H1 (cell line): Measurements from ENCODE around the gene ZMYND10. TPM values are rescaled to one million over a fixed set of nuclear protein-coding genes. Genes with fewer than 3 reads are reported as not detected.

ENCODE experiments used
- CTCF ChIA-PET: fragments of 300-600 bp; sonication (Branson Sonifier 250); formaldehyde crosslinking; loops from one replicate; lab custom pipeline; 2021; ENCODE audit not compliant: partially characterized antibody; lab: Charles Lee
- POLR2A ChIA-PET: fragments of 300-600 bp; sonication (Branson Sonifier 250); formaldehyde crosslinking; loops from one replicate; lab custom pipeline; 2021; ENCODE audit warnings: inconsistent platforms; ENCODE audit not compliant: partially characterized antibody; lab: Charles Lee
- DNase-seq, 2 experiments: peaks; one replicate each; pipeline versions ENCODE4 v3.0.0 to v3.0.0-alpha.2; 2010 to 2022; ENCODE audit warnings: low spot score in 2 of 2, low read depth in 1 of 2, mixed read lengths in 1 of 2
- FAIRE-seq: peaks from 2 replicates; lab custom pipeline; 2011; peaks lifted over from hg19 to GRCh38; lab: Jason Lieb, UNC
- H2AFZ ChIP-seq: 2 replicates; pipeline ENCODE4 v1.8.1; 2012; ENCODE audit warnings: low read length, inconsistent platforms
- H2AK5ac ChIP-seq: 2 replicates; pipeline ENCODE4 v1.6.1; 2013; ENCODE audit warnings: low read depth, low read length
- H2BK120ac ChIP-seq: replicated peaks from 2 replicates; pipeline ENCODE3; 2013; ENCODE audit warnings: low read depth, low read length, inconsistent platforms
- H2BK12ac ChIP-seq: 2 replicates; pipeline ENCODE4 v1.6.1; 2013; ENCODE audit warnings: low read depth, low read length
- H2BK15ac ChIP-seq: 2 replicates; pipeline ENCODE4 v1.6.1; 2013; ENCODE audit warnings: low read length
- H2BK20ac ChIP-seq: 2 replicates; pipeline ENCODE4 v1.6.1; 2013; ENCODE audit warnings: low read length
- H2BK5ac ChIP-seq: 2 replicates; pipeline ENCODE4 v1.6.1; 2013; ENCODE audit warnings: low read depth, low read length
- H3K14ac ChIP-seq: 2 replicates; pipeline ENCODE4 v1.6.1; 2013; ENCODE audit warnings: inconsistent platforms; ENCODE audit not compliant: insufficient read length
- H3K18ac ChIP-seq: 2 replicates; pipeline ENCODE4 v1.6.1; 2013; ENCODE audit warnings: low read length; ENCODE audit errors: extremely low read depth
- H3K23ac ChIP-seq: 2 replicates; pipeline ENCODE4 v1.6.1; 2013; ENCODE audit warnings: inconsistent platforms; ENCODE audit not compliant: insufficient read length
- H3K23me2 ChIP-seq: 2 replicates; pipeline ENCODE4 v1.6.1; 2013; ENCODE audit warnings: low read depth, low read length
- H3K27ac ChIP-seq: 2 replicates; pipeline ENCODE4 v1.6.1; 2011; ENCODE audit warnings: low read depth, low read length, inconsistent platforms
- H3K27me3 ChIP-seq, 4 experiments: replicated peaks in 1 of 4; 1 replicate in 1 of 4; 2 replicates in 3 of 4; pipeline versions ENCODE4 v1.6.1 to v1.8.1; 2011 to 2013; ENCODE audit warnings: low read length in 3 of 4, mild to moderate bottlenecking in 3 of 4, inconsistent platforms in 2 of 4, mixed read lengths in 2 of 4, moderate library complexity in 1 of 4; ENCODE audit not compliant: control insufficient read depth in 3 of 4, insufficient read depth in 3 of 4; ENCODE audit errors: extremely low read depth in 1 of 4
- H3K36me3 ChIP-seq, 4 experiments: 2 replicates each; pipeline versions ENCODE4 v1.6.1 to v1.8.1; 2011 to 2013; ENCODE audit warnings: mild to moderate bottlenecking in 4 of 4, low read length in 3 of 4, moderate library complexity in 2 of 4, control low read depth in 1 of 4, inconsistent platforms in 1 of 4; ENCODE audit not compliant: insufficient read depth in 4 of 4, control insufficient read depth in 2 of 4
- H3K4ac ChIP-seq: replicated peaks from 2 replicates; pipeline ENCODE3; 2013; ENCODE audit warnings: low read length, low read depth, mixed read lengths, inconsistent platforms; ENCODE audit not compliant: insufficient read length
- H3K4me1 ChIP-seq, 4 experiments: replicated peaks in 1 of 4; 1 replicate in 1 of 4; 2 replicates in 3 of 4; pipeline versions ENCODE4 v1.6.1 to v1.8.1; 2011 to 2013; ENCODE audit warnings: low read length in 3 of 4, inconsistent platforms in 2 of 4, mixed read lengths in 1 of 4; ENCODE audit not compliant: insufficient read depth in 4 of 4, control insufficient read depth in 3 of 4
- H3K4me2 ChIP-seq, 2 experiments: 2 replicates each; pipeline versions ENCODE4 v1.6.1 to v1.8.1; 2011 to 2013; ENCODE audit warnings: low read depth in 2 of 2, low read length in 2 of 2, control low read depth in 1 of 2, inconsistent platforms in 1 of 2, mild to moderate bottlenecking in 1 of 2; ENCODE audit not compliant: insufficient read depth in 1 of 2
- H3K4me3 ChIP-seq, 4 experiments: fragments of 200-600, 300-600 bp in 1 of 4; sonication (generic), shearing (Covaris generic), sonication (Bioruptor Twin) in 1 of 4; 2 replicates each; pipeline versions ENCODE4 v1.5.1 to v1.8.1; 2011 to 2016; ENCODE audit warnings: low read length in 4 of 4, low read depth in 3 of 4, control low read depth in 2 of 4, inconsistent platforms in 2 of 4, mild to moderate bottlenecking in 2 of 4, mixed read lengths in 1 of 4, moderate library complexity in 1 of 4; ENCODE audit not compliant: insufficient read depth in 2 of 4; ENCODE audit errors: extremely low read depth in 1 of 4
- H3K56ac ChIP-seq: replicated peaks from 2 replicates; pipeline ENCODE3; 2013; ENCODE audit warnings: low read depth, mild to moderate bottlenecking, mixed read lengths, low read length, inconsistent platforms; ENCODE audit not compliant: insufficient read length
- H3K79me1 ChIP-seq: 2 replicates; pipeline ENCODE4 v1.6.1; 2013; ENCODE audit warnings: low read depth, low read length, control low read depth
- H3K79me2 ChIP-seq, 2 experiments: 2 replicates each; pipeline versions ENCODE4 v1.6.1 to v1.8.1; 2012 to 2013; ENCODE audit warnings: low read length in 2 of 2, mild to moderate bottlenecking in 2 of 2, inconsistent platforms in 1 of 2; ENCODE audit not compliant: insufficient read depth in 2 of 2, control insufficient read depth in 1 of 2
- H3K9ac ChIP-seq, 4 experiments: replicated peaks in 1 of 4; 1 replicate in 1 of 4; 2 replicates in 3 of 4; pipeline versions ENCODE4 v1.6.1 to v1.8.1; 2011 to 2013; ENCODE audit warnings: low read depth in 3 of 4, low read length in 3 of 4, control low read depth in 2 of 4, mild to moderate bottlenecking in 2 of 4, moderate library complexity in 2 of 4, inconsistent platforms in 1 of 4; ENCODE audit errors: extremely low read depth in 1 of 4
- H3K9me3 ChIP-seq, 2 experiments: 2 replicates each; pipeline versions ENCODE4 v1.6.1 to v1.8.1; 2012 to 2013; ENCODE audit warnings: mild to moderate bottlenecking in 2 of 2, moderate library complexity in 2 of 2, control low read depth in 1 of 2, inconsistent platforms in 1 of 2, low read depth in 1 of 2, low read length in 1 of 2, mixed read lengths in 1 of 2; ENCODE audit not compliant: insufficient read depth in 2 of 2
- H4K20me1 ChIP-seq, 2 experiments: replicated peaks in 1 of 2; 2 replicates each; pipeline versions ENCODE3 to v1.8.1; 2011 to 2013; ENCODE audit warnings: inconsistent platforms in 2 of 2, low read length in 2 of 2, mild to moderate bottlenecking in 1 of 2; ENCODE audit not compliant: insufficient read depth in 2 of 2, control insufficient read depth in 1 of 2
- H4K5ac ChIP-seq: 2 replicates; pipeline ENCODE4 v1.6.1; 2013; ENCODE audit warnings: low read length, low read depth, mixed read lengths, inconsistent platforms; ENCODE audit not compliant: insufficient read length
- H4K8ac ChIP-seq: 2 replicates; pipeline ENCODE4 v1.8.0; 2013; ENCODE audit warnings: mild to moderate bottlenecking, moderate library complexity, low read length, inconsistent platforms; ENCODE audit not compliant: insufficient read depth; ENCODE audit errors: extremely low read depth
- H4K91ac ChIP-seq: replicated peaks from 2 replicates; pipeline ENCODE3; 2013; ENCODE audit warnings: low read length, mixed read lengths, inconsistent platforms; ENCODE audit not compliant: insufficient read length
- JUND ChIP-seq: IDR thresholded peaks from 2 replicates; pipeline ENCODE4 v1.6.1; 2011; ENCODE audit warnings: mild to moderate bottlenecking, improper control_type of control experiment, low read length
- SIX5 ChIP-seq: IDR thresholded peaks from 2 replicates; pipeline ENCODE4 v1.6.1; 2011; ENCODE audit warnings: mild to moderate bottlenecking, low read depth, low read length
- ZNF274 ChIP-seq: IDR thresholded peaks from 2 replicates; pipeline ENCODE4 v1.7.0; 2012; ENCODE audit warnings: low read length, borderline replicate concordance; ENCODE audit errors: extremely low read depth
- WGBS, 2 experiments: shearing (Covaris generic) in 1 of 2; methylation state at CpG; one replicate each; pipeline versions ENCODE4 v1.1.6 to v1.1.7; 2013 to 2015; ENCODE audit warnings: low lambda C conversion rate in 2 of 2, mixed read lengths in 2 of 2, inconsistent platforms in 1 of 2, low coverage in 1 of 2, missing lambda C conversion rate in 1 of 2; ENCODE audit not compliant: insufficient replicate concordance in 2 of 2, insufficient coverage in 1 of 2, insufficient read length in 1 of 2; ENCODE audit errors: extremely low coverage in 1 of 2, missing lambda C conversion rate in 1 of 2; 5-methylcytosine and 5-hydroxymethylcytosine counted together
- polyA plus RNA-seq, 7 experiments: library from polyadenylated mRNA; depleted of rRNA in 3 of 7; stranded (reverse) in 5 of 7; unstranded in 2 of 7; fragments of >200 nt in 5 of 7; fragments of 200-250 nt in 2 of 7; gene quantifications; 1 replicate in 5 of 7; 2 replicates in 1 of 7; 4 replicates in 1 of 7; pipeline versions ENCODE4 v1.2.1 to v1.2.3, GENCODE V29; 2011 to 2013; ENCODE audit warnings: missing spikeins in 2 of 7, mixed read lengths in 2 of 7
- total RNA-seq: library from RNA; stranded (reverse); fragmentation: NEBNext Ultra II Directional; extraction: Animal tissue kit (Norgen Biotek cat#: 25700); gene quantifications from 2 replicates; pipeline ENCODE4 v1.2.1, GENCODE V29; 2021

Gene ZMYND10
- total and polyA plus RNA-seq, 2 of the 8 experiments (the other 6 are each of a cell fraction or from before 2014, with no cell fraction given) = 0.56 to 0.79 TPM

GRCh38 chr3:50316657-50317242, 28.8 kb downstream of the ZMYND10 start:
- Histone ChIP-seq H3K18ac (no peak overlapping the region), H3K23ac (no peak overlapping the region), H3K27me3 (no peaks in the 10 kb centered on the region), H3K23me2 (peaks cover 7% of the 10 kb centered on the region), H3K4me1 (peaks cover 0 to 12% (median 9%) of the 10 kb centered on the region in 4 experiments; a peak in 6 of 7 replicates), H3K9me3 (peaks cover 0 to 4% of the 10 kb centered on the region in 2 experiments; a peak in 1 of 4 replicates), H2BK20ac (no peak overlapping the region), H2AFZ (no peak overlapping the region), H3K27ac (no peak overlapping the region), H4K8ac (0 out of 2 replicates have a peak overlapping the region, but pooled peaks have one; percentile 54), H3K4ac (no peak overlapping the region), H3K4me2 (no peak overlapping the region; a peak in 1 of 4 replicates), H3K4me3 (no peak overlapping the region; a peak in 1 of 8 replicates), H2BK120ac (no peak overlapping the region), H3K79me1 (peaks cover 20% of the 10 kb centered on the region), H3K36me3 (peaks cover 16 to 34% (median 28%) of the 10 kb centered on the region in 4 experiments), H3K79me2 (peaks cover 0 to 25% of the 10 kb centered on the region in 2 experiments; a peak in 3 of 4 replicates), H4K5ac (no peak overlapping the region), H3K56ac (no peak overlapping the region), H2BK12ac (no peak overlapping the region), H2BK5ac (0 out of 2 replicates have a peak overlapping the region, but pooled peaks have one; percentile 71), H2AK5ac (no peak overlapping the region), H4K91ac (no peak overlapping the region), H2BK15ac (no peak overlapping the region), H3K9ac (peak overlapping the region in 1 of 4 experiments; percentile 10; a peak in 1 of 7 replicates), H4K20me1 (peaks cover 19 to 35% of the 10 kb centered on the region in 2 experiments), H3K14ac (no peak overlapping the region)
- DNase-seq (no peak), FAIRE-seq (no peak)
- WGBS, 2 experiments = 91% methylated on average over 9 of the region's 9 CpGs; no CpG with 5 or more reads in 1 of the 2 experiments
- POLR2A ChIA-PET = interaction anchor here (6.3 to 12.6 kb wide), 2 partner anchors 13 to 15 kb away, joined by 36 to 149 read pairs; partner anchors contain the start of genes HYAL1, HYAL3, NAA80 and TUSC2
- CTCF ChIA-PET = interaction anchor here (1.2 to 3.6 kb wide), 2 partner anchors 11 to 14 kb away, joined by 4 to 17 read pairs; partner anchors contain the start of genes HYAL1 and TUSC2
- TF ChIP-seq SIX5 = no peak
- no peak for TF ChIP-seq ZNF274
- TF ChIP-seq JUND = peak; percentile 35; the same call in 1 of the 2 replicates
